T-helper 2 cell treated with Interferon-gamma antibody and Interleukin-4, amounts not matched to agents 100 ng/mL and 5 ng/mL, for 36 hours (primary cell): ENCODE data around the gene AGAP1. TPM values are rescaled to one million over a fixed set of nuclear protein-coding genes. Genes with fewer than 3 reads are reported as not detected.

ENCODE experiments used
- intact Hi-C: fragments of 100-400 bp; cut with micrococcal nuclease; formaldehyde crosslinking; loops from one replicate; pipeline ENCODE4 v1.15.1; 2023
- total RNA-seq: library from RNA; stranded (reverse); gene quantifications from 2 replicates; pipeline ENCODE4 v1.2.3, GENCODE V29; 2022

Gene AGAP1
- total RNA-seq, 1 donor from 2014 or later: 1.4 TPM

- intact Hi-C loops: no loop called here
These were observed 461.8 kb downstream of the AGAP1 start for GRCh38 chr2:235955664-235956063.

DNA sequence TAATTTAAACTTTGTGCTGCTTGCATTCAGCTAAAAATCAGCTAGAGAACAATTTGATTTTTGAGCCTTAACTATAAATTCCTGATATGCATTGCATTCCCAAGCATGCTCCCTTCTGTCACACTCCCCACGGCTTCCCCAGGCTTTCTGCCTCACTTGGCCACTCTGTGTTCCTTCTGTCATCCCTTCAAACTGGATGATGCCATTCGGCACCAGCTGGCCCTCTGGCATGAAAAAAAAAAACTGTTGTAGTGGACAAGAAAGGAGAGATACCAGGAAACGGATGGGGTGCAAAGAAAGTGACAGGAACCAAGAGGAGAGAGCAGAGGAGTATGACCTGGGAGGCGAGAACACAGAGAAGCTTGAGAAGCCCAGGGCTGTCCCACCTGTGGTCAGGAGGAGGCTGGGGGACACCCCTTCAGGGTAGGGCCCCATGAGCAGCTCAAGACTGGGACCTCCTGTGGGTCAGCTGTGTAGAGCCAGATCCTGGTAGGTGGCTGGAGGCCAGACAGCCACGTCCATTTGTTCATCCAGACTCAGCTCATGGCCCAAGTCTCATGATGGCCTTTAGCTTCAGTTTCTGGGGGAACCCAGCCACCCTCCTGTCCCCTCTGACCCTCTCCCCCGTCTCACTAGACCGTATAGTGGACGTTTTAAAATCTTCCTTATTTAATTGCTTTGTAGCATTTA is 462.6 kb downstream of the AGAP1 start:
- intact Hi-C loops: no loop called here

DNA sequence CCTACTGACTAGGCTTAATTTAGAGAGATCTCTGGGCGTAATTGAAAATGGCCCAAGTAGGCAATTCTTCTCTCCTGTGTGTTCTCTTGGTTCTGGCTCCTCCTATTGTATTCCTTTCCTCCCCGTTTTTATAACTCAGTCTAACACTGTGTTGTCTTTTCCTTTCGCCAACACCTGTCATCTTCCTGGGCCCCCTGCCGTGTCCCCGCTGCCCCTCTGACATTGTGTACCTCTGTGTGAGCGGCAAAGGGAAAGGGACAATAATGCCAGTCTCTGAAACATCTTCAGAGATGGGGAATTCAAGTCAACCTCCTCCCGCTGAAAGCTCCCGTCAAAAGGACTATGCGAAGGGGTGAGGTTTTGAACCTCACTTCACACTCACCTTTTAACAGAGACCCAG is 463.4 kb downstream of the AGAP1 start:
- intact Hi-C loops: no loop called here

DNA sequence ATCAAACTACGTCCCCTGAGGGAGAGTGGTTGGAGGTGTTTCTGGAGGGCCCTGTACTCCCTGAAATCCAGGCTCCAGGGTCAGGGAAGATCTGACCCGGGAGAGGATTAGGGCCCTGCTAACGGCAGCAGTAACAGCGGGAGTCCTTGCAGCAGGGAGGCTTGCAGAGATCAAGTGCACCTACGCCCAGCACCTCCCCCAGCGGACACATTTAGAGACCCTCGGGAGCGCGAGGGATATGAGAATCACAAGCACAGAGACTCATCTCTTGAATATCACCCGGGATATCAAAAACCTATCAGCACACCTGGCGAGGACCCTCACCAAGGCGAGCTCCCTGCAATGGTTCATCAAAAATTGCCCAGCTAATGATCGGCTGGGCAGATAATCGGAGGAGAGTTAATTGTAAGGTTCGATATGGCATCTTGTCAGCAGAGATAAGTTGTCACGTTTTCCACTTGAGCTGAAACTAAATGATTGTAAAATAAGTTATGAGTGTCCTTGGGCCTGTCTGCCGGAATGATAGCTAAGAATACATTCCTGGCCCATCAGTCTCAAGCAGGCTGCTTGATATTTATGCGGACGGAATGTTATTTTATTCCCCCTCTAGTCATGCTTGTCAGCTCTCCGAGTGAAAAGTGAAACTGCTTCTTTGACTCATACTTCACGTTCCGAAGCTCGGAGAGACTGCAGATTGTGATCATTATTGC is 464.5 kb downstream of the AGAP1 start:
- intact Hi-C loops: no loop called here

- intact Hi-C loops: no loop called here
These were observed 465.1 kb downstream of the AGAP1 start for GRCh38 chr2:235958931-235959410.

GRCh38 chr2:235960011-235960715 is 466.3 kb downstream of the AGAP1 start:
- intact Hi-C loops: no loop called here

DNA sequence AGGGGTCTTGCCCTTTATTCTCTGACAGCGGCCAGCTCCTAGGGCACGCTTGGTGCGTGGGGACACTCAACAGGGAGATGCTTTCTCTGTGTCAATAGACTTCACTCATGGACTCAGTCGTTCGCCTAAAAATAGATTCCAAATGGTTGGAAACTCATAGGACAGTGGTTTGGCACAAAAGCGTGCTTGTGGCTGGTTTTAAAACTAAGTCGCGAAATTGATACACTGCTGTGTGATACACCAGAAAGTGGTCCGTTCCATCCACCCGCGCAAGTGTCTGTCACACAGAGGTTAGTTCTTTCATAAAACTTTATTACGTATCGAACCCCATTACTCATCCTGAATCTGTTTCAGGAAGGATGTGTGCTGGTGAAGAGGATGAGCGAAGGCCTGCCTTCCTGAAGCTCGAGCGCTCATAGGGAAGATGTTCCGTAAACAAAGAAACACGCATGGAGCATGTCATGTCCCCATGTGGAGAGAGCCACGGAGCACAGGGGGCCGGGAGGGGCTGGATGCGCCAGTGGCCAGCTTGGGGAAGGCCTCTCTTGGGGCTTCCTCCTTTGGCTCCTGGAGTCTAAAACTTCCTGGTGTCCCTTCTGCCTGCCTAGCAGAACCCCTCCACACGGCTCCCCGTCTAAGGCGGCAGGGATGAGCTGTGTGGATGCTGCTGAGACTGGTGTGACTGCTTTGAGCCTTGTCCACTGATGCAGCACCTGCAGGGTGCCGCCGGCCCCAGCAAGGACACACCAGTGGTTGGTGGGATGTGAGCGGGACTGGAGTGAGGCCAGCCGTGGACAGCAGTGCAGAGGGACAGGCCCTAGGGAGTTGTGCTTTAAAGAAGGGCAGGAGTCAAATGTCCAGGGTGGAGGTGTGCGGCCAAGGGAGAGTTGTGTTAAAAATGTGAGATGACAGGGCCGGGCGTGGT is 467.1 kb downstream of the AGAP1 start:
- intact Hi-C loops: no loop called here

GRCh38 chr2:235961711-235962110 is 467.9 kb downstream of the AGAP1 start:
- intact Hi-C loops: no loop called here

GRCh38 chr2:235963853-235964577 is 470.2 kb downstream of the AGAP1 start:
- intact Hi-C loops: no loop called here

- intact Hi-C loops: no loop called here
These were observed 471.0 kb downstream of the AGAP1 start for GRCh38 chr2:235964787-235965390.

GRCh38 chr2:235966396-235966795 is 472.6 kb downstream of the AGAP1 start:
- intact Hi-C loops: no loop called here

DNA sequence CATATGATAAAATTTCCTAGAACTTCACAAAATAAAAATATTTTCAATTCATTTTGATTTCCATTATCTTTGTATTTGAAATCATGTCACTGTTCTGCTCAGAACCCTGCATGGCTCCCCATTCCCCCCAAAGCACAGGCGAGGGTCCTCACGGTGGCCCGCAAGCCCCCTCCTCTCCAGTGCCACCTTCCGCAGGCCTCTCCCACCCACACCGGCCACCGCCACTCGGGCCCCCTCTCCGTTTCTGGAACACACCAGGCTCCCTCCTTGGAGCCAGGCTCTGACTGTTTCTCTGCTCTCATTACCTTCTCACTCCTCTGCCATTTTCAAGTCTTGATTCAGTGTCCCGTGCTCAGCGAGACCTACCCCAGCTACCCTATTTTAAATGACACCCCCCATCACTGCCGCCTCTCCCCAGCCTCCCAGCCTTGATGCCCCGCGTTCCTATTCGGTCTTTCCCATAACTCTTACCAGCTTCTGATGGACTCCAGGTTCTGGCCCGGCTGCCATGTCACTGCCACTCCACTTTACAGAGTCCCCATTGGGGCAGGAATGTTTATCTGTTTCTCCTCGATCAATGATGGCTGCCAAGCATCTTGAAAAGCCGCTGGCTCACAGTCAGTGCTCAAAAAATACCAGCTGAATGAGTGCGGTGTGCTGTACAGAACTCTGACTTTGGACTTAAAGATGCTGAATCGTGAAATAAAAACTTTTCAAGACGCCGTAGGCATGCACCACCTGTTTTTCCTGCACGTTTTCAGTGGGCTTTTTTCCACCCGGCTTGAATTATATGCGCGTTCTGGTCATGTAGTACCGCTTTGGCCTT is 473.3 kb downstream of the AGAP1 start:
- intact Hi-C loops: no loop called here

GRCh38 chr2:235968155-235968554 is 474.3 kb downstream of the AGAP1 start:
- intact Hi-C loops: no loop called here

- intact Hi-C loops: no loop called here
These were observed 474.9 kb downstream of the AGAP1 start for GRCh38 chr2:235968616-235969324.

DNA sequence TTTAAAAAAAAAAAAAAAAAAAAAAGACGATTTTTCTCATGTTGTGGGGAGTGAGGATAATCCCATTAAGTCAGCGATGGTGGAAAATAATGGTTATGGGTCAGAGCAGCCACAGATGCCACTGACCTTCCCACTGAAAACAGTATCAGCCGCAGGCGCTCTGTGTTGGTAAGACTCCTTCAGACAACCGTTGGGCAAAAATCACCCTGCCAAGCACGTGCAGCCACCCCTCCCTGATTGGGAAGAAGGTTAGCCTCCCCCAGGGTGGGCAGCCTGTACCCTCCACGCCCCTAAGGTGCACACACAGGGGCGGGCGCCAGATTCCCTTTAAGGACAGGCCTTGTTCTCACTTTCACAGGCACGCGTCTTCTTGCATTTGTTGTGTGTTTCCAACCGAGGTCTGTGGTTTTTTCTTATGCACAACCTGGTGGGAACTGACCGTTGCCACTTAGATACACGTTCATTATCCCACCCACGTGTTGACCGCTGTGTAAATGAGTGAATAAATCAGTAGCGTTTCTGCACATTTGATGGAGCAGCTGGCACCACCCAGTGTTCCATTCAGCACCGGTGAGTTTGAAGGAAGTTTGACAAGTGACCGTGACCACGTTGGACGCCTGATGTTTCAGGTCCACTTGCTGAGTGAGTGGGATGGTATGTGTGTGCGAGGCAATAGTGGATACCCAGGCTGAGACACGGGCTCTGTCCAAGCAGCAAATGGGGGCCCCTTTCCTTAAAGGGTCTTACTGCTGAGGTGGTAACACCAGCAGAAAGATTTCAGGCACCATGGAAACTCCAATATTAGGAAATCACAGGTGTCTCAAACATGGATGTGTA is 476.6 kb downstream of the AGAP1 start:
- intact Hi-C loops: no loop called here

- intact Hi-C loops: no loop called here
These were observed 482.7 kb downstream of the AGAP1 start for GRCh38 chr2:235976516-235976915.

DNA sequence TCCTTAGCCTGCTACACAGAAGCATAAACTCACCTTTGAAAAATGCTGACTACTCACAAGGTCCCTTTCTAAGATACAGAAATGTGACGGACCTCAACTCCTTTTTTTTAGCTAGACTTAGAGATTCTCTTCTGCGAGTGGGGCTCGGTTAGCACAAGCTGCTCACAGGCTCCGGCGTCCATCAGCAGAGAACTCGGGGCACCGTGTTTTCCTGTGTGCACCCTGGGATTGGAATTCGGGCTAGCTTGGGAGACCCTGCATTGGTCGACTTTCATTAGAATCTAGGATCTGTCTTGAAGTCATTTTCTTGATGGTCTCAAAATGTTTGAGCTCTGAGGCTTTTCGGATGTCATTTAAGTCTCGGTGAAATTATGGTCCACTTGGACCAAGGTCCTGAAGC is 483.1 kb downstream of the AGAP1 start:
- intact Hi-C loops: no loop called here

DNA sequence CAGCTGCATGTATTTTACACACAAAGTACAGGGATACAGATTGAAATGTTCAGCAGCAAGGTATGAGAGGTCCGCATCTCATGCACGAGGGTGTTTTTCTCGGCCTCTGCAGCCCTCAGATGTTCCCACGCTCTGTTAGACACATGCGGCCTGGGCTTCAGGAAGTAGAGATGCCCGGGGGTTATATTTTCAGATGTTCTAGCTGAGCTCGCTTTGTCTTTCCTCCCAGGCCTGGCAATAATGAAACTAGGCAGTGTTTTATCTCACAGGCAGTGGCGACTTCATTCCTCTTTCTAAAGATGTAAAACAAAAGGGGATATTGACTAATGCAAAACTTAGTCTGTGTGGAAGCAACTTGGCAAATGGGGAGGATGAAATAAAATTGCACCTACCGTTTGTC is 483.6 kb downstream of the AGAP1 start:
- intact Hi-C loops: no loop called here
